Measurements from ENCODE around the gene RADIL. TPM values are rescaled to one million over a fixed set of nuclear protein-coding genes. Genes with fewer than 3 reads are reported as not detected.
A peak's percentile ranks its signal among the peaks of the same experiment; 100 is the strongest.

Gene RADIL
- total and polyA plus RNA-seq, 9 of the 15 experiments (the other 6 are each of a cell fraction or from before 2014, with no cell fraction given), result 0.06 to 8.1 (median 1.9) TPM; not detected in 1

- TF ChIP-seq MGA (IDR thresholded peaks at IDR 0.05), result no peak
- TF ChIP-seq SPI1 (IDR thresholded peaks at IDR 0.05; ENCODE audit: borderline replicate concordance, low read depth, low read length), result peak; percentile 62
- peak; percentile 59; the same call in 1 of the 2 replicates for TF ChIP-seq ATF3 (IDR thresholded peaks at IDR 0.05)
- TF ChIP-seq ATF3 (CRISPR knock-in tag; conservative IDR thresholded peaks at IDR 0.05), result no peak
- TF ChIP-seq JUND (IDR thresholded peaks at IDR 0.05; ENCODE audit: borderline replicate concordance, low read depth, low read length), result 0 out of 2 replicates have a peak, but pooled peaks have one; percentile 55
- no peak for TF ChIP-seq JUND (tag; IDR thresholded peaks at IDR 0.05; ENCODE audit: borderline replicate concordance, low read depth, low read length)
- TF ChIP-seq PURB (CRISPR knock-in tag; IDR thresholded peaks at IDR 0.05; ENCODE audit: low read depth), result no peak
- no peak for TF ChIP-seq ELF1 (tag; IDR thresholded peaks at IDR 0.05)
- peak; percentile 43 for TF ChIP-seq ETV1 (tag; conservative IDR thresholded peaks at IDR 0.05; ENCODE audit: low read depth)
These were observed 31.8 kb downstream of the RADIL start (continued) for GRCh38 chr7:4851459-4852422.
